DMS114 treated with DMSO at 0.1 percent for 48 hours (cell line): ENCODE data around the gene TMEM33.

Experiments
- DNase-seq: peaks from one replicate; lab custom pipeline; 2025; ENCODE audit not compliant: unreplicated experiment; lab: John Stamatoyannopoulos, UW

TMEM33 gene

DNA sequence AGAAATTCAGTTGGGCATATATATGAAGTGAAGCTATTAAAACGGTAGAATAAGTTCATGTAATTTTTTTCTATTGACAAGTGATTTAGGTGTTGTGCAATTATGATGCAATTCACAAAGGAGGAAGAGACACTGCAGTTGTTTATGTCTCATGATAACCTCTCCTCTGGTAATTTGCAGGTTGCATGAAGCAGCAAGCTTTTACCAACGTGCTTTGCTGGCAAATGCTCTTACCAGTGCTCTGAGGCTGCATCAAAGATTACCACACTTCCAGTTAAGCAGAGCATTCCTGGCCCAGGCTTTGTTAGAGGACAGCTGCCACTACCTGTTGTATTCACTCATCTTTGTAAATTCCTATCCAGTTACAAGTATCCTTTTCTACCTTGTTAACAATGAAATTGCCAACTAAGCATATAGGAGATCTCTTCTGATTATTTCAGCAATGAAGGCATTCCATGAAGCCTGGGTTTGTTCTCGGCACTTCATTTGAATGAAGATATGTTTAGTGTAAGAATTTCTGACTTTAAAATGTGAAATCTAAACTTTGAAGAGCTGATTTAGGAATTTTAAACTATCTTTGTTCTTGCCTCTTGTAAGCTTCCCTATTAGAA is 3.9 kb downstream of the TMEM33 start:
- no peak for DNase-seq

DNA sequence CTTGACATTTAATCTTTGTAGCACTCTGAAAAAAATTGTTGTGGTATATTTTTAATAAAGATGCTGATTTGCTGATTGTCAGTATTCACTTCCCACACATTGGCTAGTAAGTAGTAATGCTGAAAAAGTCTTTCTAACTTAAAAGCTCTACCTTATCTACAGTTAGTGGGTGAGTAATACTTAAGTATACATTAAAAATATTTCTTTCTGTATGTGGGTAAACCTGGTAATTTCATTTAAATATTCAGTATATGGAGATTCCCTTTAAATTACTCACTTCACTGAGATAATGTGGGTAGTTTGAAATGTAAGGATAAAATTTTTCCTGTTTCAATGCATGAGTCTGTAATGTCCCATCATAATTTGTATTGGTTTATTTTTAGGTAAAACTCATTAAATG is 5.6 kb downstream of the TMEM33 start:
- DNase-seq, result no peak

DNA sequence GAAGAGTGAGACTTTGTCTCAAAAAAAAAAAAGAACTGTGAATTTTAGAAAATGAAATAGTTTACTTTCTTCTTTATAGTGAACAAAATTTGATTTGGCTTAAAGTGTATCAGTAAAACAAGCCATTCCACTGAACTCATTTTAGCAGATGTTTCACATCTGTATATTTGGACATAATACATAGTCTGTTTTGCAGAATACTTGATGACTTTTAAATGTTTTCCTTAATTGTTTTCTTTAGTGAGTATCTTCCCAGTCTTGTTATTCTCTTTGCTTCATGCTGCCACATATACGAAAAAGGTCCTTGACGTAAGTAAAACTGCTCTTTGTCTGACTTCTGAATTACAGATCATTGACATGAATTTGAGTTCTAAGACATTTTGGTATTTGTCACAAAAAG is 8.3 kb downstream of the TMEM33 start:
- no peak for DNase-seq

DNA sequence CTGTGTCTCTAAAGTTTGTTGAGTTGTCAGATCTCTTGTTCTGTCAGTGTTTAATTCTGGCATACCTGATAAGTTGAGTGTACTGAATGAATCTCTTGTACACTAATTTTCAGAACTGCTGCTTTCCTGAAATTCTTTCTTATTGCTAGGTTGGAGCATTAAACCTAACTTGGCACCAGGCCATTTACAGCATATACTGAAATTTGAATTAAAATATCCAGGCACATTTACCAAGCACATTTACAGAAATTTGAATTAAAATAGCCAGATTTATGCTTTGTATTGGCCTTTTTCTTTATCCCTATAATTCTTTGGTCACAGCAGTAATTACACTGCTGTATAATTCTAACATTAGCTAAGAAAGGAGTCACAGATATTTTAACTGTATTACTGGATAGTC is 8.9 kb downstream of the TMEM33 start:
- DNase-seq, result no peak

DNA sequence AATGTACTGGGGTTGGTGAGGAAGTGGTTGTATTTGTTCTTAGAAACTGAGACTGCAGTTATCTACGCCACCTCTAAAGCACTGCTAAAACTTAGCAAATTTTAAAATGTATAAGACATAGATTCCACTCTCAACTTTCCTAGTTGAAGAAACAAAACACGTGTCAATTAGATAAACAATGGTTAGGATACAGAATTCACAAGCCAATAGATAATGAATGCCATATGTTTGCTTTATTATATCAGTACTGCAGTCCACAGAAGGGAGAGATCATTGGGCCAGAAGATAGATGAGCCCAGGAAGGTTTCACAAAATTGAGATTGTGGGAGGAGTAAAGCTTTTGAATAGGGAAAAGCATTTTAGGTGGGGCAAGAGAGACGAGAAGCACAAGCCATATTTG is 14.3 kb downstream of the TMEM33 start:
- DNase-seq, result no peak

DNA sequence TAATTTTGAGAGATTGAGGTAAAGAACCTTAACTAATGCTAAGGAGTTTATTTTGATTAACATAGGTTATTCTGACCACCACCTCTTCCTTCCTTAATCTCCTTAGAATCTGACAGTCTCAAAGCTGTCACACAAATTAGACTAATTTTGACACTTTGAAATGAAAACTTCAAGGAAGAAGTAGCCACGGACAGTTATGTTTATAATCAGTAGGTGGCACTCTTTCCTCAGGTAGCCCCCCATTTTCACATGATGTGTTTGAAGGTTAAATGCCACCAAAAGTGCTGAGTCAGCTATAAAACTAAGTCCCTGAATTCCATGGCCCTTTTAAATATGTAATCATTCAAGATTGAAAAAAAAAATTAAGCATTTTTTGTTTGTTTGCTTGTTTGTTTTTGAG is 22.4 kb downstream of the TMEM33 start:
- no peak for DNase-seq

DNA sequence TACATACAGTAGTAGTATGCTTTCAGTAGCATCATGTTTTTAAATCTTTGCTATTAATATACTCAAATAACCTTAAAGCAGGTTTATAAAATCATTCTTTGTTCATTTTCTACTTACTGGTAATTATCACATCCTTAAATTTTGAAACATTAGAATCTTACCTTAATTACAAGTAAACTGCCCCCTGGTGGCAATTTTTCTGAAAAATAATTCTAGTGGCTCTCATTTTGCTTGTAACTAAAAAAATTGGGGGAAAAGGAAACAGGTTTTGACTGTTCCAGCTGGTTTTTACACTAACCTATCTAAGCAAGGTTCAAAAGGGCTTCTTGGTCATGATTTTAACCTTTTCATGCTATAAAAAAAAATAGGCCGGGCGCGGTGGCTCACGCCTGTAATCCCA is 27.9 kb downstream of the TMEM33 start:
- DNase-seq, result peak; percentile 7

DNA sequence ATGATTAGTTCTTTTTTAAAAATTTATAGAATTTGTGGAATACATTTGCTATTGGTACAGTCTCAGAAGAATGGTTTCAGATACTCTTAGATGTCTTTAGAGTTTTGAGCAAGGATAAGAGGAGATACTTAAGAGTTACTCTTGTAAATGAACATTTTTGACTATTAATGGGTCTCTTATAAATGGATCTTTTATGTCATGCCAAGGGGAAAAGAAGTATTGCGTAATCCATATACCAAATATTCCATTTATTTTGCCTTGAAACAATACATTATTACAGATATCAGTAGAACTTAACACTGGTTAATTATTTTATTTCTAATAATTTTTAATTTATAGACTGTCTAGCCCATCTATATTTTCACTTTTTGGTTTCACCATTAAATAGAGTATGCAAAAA is 29.2 kb downstream of the TMEM33 start:
- DNase-seq, result no peak

DNA sequence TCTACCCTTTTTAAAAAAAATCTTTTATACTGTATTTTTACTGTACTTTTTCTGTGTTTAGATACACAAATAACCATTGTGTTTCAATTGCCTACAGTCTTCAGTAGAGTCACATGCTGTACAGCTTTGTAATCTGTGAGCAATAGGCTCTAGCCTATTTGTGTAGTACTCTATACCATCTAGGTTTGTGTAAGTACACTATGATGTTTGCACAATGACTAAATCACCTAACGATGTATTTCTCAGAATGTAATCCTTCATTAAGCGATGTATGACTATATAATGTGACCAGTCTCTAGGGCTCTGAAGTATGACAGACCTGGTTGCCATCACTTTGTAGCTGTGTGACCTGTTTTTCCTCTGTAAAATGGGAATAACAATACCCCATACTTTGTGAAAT is 32.2 kb downstream of the TMEM33 start:
- no peak for DNase-seq

DNA sequence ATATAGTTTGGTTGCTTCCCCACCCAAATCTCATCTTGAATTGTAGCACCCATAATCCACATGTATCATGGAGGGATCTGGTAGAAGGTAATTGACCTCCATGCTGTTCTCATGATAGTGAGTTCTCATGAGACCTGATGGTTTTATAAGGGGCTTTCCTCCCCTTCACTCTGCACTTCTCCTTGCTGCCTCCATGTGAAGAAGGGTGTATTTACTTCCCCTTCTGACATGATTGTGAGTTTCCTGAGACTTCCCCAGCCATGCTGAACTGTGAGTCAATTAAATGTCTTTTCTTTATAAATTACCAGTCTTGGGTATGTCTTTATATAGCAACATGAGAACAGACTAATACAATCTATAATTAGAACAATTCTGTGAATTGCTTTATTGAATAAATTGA is 34.4 kb downstream of the TMEM33 start:
- no peak for DNase-seq

DNA sequence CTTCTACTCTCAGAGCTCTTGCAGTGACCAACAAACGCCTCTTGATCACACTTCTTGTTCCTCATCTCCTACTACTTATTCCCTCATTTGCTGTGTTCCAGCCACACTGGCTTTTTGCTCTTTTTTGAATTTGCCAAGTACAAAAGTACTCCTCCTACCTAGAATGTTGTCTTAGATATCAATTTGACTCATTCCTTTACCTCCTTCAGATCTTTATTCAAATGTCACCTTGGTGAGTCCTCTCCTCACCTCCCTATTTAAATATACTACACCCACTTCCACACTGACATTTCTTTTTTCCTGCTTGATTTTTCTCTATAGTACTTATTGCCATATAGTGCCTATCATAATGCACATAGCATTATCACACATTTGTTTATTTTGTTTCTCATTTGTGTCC is 40.1 kb downstream of the TMEM33 start:
- no peak for DNase-seq

DNA sequence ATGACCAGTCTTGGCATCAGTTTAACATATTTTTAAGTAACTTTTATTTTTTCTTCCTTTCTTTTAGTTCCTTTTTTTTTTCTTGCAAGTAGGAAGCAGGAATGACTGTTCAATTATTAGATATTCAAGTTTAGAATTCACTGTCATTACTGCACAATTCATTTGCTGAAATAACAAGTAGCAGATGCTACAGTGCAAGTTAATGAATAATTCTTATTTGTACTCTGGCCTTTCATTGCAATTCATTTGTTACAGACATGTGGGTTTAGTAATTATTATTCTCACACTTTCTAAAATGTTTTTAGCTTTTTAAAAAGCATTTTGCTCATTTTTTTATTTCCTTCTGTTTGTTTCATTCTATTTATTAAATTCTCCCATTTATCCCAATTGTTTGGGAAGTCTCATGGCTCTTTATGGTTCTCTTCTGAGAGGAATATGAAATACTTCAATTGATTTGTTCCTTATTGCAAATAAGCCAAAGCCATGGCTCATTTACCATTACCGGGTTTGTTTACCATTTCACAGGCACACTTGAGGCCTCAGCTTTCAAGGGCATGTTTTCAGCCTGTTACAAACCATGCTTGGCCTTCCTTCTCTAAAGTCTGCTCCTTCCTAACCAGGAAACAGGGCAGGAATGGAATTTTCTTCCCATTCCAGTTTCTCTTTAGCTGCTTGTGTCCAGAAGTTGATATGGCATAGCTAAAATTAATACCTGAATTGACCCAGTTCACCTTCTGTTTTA is 41.7 kb downstream of the TMEM33 start:
- no peak for DNase-seq

DNA sequence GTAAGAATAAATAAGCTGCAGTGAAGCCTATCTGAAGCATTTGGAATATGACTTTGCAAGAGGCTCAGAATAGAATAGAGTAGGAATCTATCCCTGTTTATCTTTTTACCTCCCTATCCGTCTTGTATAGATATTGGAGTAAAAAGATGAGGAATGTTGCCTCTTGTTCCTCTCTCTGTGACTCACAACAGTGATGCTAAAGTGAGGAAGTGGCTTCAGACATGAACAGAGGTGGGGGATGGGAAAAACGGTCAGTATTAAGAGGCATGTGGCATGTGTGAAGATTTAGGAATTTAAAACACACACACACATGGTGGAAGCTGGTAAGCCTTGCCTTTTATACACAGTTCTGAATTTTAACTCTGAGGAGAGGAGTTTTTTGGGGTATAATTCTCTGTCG is 42.5 kb downstream of the TMEM33 start:
- DNase-seq, result no peak

DNA sequence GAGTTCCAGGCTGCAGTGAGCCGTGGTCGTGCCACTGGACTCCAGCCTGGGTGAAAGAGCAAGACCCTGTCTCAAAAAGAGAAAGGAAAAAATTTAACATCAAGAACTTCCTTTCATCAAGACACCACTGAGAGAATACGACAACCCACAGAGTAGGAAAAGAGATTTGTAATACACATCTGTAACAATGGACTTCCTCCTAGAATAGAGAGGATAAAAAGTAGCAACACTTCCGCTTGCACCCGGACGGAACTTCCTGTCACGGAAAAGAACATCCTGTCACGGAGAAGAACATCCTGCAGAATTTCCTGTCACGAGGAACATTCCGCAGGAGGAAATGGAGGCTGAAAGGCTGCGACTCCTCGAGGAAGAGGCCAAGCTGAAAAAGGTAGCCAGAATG is 46.2 kb downstream of the TMEM33 start, which contains the start of gene DCAF4L1:
Gene DCAF4L1 (plus strand): TSS at position 301 of the 400 bp plus-strand sequence. CDS start 37 bp downstream, at position 338.
- no peak for DNase-seq

DNA sequence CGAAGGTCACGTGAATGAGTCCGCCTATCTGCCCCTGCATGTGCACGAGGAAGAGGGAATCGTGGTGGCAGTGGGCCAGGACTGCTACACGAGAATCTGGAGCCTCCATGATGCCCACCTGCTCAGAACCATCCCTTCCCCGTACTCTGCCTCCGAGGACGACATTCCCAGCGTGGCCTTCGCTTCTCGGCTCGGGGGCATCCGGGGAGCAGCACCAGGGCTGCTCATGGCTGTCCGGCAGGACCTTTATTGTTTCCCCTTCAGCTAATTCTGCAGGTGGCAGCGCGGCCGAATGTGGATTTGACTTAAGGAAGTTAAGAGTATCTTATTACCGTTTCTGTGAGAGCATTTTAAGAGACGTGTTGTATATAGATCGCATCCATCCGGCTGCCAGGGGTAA is 47.5 kb downstream of the TMEM33 start:
- no peak for DNase-seq

DNA sequence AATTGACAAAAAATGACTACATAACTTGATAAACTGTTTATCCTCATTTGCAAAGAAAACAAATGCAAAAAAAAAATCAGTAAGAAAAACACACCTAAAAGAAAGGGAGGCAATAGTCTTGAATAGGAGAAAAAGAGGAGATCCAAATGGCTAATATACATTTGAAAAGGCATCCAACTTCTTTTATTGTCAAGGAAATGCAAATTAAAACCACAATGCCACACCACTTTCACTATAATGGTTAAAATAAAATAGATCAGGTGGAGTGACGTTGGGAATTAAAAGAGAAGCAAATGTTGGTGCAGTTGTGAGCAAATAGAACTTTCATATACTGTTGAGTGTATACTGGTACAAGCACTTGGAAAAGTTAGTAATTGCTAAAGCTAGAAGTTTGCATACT is 49.9 kb downstream of the TMEM33 start:
- DNase-seq, result no peak

DNA sequence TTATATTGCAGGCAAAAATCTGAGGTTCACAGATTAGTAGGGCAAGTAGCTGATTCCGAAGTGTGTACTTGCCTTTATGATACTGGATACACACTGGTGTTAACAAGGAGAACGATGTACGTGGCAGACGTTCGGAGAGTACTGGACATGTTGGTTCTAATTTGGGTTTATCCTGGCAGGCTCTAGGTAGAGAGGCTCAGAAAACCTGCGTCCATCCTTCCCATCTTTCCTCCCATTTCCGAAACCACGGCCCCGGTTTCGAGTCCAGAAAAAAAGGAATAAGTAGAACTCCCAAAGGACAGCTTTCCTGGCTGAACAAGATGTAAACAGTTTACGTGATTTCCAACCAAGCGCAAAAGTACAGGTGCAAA is 54.8 kb downstream of the TMEM33 start:
- no peak for DNase-seq

DNA sequence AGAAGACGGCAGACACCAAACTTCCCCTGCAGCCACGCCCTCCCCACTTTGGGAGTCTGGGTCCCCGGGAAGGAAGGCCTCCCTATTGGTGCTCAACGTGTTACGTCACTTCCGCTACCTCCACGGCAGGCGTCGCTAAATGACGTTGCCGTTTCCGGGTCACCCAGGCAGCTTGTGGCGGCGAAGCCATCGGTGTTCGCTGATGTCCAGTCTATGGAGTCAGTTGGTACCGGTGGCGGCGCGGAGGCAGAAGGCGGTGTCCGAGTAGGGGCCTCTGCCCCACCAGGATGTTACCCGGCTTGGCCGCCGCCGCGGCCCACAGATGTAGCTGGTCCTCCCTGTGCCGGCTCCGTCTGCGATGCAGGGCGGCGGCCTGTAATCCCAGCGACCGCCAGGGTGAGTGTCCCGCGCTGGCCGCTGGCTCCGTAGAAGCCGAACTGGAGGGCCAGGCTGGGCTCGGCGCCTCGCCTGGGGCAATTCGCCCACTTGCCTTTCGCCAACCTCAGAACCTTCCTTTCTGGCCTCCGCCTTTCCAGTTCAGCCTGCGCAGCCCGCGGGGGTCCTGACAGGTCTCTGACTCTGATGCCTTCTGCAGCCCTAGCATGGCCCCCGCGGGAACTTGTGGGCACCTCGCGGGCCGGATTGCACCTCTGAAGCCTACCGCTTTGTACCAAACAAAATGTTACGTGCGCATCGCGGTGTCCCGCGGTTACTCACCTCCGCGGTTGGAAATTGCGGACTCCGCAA is 55.3 kb downstream of the TMEM33 start, which contains the start of gene SLC30A9:
Gene SLC30A9 (plus strand): TSS at position 166 of the 747 bp plus-strand sequence. CDS start 122 bp downstream, at position 288.
- DNase-seq, result peak; percentile 74

DNA sequence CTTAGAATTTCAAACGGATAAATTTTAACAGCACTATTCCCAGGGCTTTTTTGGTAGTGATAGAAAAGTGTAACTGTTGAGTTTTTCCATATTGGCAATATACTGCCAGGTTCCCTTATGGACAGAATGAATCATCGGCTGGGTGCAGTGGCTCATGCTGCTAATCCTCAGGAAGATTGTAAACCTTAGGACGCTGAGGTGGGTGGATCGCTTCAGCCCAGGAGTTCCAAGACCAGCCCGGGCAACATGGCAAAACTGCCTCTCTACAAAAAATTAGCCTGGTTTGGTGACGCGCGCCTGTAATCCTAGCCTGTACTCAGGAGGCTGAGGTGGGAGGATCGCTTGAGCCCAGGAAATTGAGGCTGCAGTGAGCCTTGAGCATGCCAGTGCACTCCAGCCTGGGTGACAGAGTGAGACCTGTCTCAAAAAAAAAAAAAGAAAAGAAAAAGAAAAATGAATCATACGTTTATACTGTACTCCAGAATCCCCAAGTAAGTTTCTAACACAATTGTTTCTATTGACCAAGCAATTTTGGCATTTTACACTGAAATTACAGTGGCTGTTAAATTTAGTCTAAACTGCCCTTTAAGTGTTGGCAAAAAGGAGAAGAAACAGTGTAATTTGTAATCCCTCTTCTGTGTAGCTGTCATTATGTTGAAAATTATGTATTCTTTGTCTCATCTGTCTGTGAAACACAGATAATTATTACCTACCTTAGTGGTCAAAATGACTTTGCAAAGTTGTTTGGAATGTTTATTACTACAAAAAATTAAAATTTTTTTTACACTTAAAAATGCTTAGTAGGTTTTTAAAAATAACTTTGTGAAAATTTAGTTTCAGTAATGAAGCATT is 56.9 kb downstream of the TMEM33 start:
- no peak for DNase-seq

DNA sequence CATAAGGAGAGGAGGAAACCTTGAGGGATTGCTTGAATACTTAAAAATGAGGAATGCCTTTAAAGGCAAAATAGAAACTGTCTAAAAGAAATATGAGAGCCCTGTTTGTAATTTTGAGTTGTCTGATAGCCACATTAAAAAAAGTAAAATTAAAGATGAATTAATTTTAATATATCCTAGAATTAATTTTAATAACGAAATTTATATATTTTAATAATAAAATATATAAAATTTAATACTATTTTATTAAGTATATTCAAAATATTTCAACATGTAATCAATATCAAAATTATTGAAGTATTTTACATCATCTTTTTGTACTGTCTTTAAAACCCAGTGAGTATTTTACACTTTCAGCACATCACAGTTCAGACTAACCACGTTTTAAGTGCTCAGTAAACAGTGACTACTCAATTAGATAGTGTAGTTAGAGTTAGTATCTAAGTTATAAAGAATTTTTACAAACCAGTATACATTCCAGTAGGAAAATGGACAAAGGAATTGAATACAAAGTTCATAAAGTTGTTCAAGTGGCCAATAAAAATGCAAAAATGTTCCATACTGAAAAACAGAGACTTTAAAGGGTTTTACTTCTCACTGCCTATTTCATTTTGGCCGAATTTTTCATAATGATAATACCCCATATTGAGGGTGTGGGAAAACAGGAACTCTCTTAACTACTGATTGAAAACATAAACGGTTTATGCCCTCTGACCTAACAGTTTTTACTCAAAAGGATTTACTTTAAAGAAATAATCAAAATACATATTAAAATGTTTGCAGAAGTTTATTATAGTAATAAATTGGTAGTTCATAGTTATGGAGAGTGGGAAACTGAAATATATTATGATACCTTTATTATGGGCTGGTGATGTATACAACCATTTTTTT is 58.0 kb downstream of the TMEM33 start:
- DNase-seq, result no peak
